HG02973 (cell line): ENCODE measurements around the gene SPRING1.

ENCODE experiments used
- ATAC-seq: cut with Tn5 transposase; IDR thresholded peaks from one replicate; pipeline ENCODE4 v1.9.1; 2021; ENCODE audit warnings: moderate library complexity; ENCODE audit not compliant: unreplicated experiment

SPRING1 gene

GRCh38 chr12:116710370-116711150, 27.3 kb downstream of the SPRING1 start:
- ATAC-seq: no peak

GRCh38 chr12:116709768-116710167, 28.1 kb downstream of the SPRING1 start:
- ATAC-seq: no peak

GRCh38 chr12:116708826-116709756, 28.8 kb downstream of the SPRING1 start:
- no peak for ATAC-seq

DNA sequence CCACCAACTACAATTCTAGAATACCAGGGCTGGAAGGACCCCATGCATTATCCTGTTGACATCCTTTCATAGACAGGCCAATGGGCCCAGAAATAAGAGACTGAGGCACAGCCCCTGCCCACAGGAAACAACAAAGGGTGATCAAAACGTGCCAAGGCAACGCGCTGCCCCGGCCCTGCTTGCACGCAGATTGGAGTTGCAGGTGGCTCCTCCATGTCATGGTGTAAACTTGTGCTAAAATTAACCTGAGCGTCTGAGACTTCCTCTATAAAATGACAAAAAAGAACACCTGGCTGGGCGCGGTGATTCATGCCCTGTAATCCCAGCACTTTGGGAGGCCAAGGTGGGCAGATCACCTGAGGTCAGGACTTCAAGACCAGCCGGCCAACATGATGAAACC, 30.1 kb downstream of the SPRING1 start:
- no peak for ATAC-seq

DNA sequence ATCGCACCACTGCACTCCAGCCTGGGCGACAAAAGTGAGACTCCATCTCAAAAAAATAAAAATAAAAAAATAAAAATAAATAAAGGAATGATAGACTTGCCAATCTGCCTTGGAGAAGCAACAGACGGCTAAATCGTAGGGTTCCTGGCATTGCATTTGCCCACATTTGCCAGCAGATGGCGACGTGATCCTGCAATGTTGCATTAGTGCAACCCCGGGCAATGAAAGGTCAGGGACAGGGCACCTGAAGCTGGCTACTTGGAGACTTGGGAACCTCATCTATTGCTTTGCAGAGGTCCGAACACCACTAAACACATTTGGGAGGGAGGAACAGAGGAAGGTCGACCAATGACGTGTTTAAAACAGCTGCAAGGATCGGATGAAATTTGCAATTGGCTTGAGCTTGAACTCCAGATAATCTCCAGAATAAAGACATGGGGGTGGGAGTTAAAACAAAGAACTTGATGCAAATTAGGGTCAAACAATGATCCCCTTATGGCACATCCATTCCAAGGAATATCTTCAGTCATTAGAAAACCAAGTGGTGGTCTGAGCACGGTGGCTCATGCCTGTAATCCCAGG, 34.6 kb downstream of the SPRING1 start:
- no peak for ATAC-seq

- ATAC-seq: no peak
Observed at GRCh38 chr12:116701432-116701831, 36.4 kb downstream of the SPRING1 start.

DNA sequence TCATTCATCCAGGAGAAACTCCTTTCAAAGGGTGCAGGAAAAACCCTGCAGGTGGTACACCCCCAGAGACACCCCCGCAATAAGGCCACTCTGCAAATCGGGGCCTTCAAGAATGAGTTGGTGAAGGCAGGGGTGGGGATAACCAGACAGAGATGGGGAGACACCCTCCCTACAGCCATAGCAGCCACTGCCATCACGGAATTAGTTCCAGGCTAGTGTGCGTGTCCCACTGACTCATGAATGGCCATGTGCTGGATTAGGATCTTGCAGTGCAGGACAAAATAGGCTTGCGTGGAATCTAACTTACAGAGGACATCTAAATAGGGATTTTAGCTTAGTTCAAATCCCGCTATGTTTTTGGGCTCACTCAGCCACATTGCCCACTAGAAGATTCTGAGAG, 37.8 kb downstream of the SPRING1 start:
- no peak for ATAC-seq

DNA sequence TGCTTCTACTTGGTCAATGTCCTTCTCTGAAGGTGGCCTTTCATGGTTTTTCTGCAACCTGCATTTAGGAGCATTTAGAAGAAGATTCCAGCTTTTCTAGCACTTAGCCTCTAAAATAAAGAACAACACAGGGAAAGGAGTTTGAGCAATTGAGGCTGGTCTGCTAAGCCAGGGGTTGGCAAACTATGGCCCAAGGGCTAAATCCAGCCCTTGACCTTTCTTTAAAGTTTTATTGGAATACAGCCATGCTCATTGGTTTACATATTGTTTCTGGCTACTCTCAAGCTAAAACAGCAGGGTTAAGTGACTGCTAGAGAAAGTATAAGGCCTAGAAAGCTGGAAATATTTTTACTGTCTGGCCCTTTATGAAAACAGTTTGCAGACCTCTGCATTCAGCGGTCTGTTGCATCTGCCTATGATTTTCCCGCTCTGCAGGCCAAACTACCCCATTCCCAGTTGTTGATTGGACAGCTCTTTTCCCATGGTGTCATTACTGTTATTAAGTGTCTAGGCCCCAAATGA, 39.3 kb downstream of the SPRING1 start:
- ATAC-seq: no peak

DNA sequence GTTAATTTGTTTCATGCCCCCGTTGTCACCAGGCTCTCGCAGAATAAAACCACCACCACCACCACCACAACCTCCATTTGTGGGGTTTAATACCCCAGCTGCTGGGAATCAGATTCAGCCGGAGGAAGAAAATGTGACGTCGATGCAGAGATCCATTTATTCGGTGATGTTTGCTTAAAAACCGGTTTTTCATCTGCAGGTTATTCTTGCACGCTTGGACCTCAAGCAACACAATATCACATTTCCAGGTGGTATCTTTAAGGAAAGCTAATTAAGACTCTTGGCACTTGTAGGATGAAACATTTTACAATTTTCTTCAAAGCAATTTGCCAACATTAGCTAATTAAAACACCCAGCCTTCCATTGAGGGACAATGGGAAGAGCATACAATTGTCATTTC, 39.8 kb downstream of the SPRING1 start:
- ATAC-seq: no peak

DNA sequence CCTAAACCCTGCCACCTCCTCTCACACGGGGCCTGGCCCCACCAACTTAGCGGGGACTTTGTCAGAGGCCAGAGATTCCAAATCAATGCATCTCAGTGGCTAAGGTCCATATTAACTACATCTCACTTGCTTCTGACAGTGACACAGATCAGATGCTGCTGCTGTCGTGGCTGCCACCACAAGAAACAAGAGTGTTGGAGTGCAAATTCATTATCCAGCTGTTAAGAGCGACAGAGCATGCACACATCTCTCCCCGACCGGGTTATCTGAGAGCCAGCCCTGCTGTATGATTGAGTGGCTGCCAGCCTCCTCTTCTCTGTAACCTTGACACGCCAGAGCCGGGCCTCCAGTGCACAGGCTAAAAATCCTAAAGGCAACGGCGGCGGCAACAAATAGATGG, 40.2 kb downstream of the SPRING1 start:
- ATAC-seq: no peak

- no peak for ATAC-seq
Observed at GRCh38 chr12:116697305-116697704, 40.6 kb downstream of the SPRING1 start.

DNA sequence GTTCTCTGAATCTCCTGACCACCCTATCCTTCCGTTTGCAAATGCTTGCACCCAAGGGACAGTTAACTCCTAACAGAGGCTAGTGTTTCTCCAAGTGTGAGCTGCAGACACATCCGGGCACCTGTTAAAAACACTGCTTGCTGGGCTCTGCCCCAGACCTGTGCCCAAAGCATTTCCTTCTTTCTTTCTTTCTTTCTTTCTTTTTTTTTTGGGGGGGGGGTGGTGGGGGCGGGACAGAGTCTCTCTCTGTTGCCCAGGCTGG, 42.5 kb downstream of the SPRING1 start:
- no peak for ATAC-seq

GRCh38 chr12:116694653-116695463, 43.0 kb downstream of the SPRING1 start:
- no peak for ATAC-seq

- ATAC-seq: no peak
Observed at GRCh38 chr12:116693286-116694227, 44.3 kb downstream of the SPRING1 start.

- ATAC-seq: no peak
Observed at GRCh38 chr12:116692605-116693004, 45.3 kb downstream of the SPRING1 start.

- ATAC-seq: no peak
Observed at GRCh38 chr12:116691636-116692035, 46.2 kb downstream of the SPRING1 start.

DNA sequence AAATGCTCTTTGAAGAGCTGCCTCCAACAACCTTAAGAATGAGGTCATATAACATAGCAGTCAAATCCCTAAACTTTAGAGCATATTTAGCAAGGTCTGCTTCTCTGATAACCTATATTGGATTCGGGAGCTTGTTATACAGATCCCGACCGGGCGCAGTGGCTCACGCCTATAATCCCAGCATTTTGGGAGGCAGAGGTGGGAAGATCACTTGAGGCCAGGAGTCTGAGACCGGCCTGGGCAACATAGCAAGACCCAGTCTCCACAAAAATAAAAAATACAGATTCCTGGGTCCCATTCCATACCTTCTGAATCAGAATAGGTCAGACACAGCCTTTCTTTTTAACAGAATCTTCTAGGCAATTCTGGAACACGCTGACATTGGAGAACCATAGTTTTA, 46.7 kb downstream of the SPRING1 start:
- ATAC-seq: no peak

DNA sequence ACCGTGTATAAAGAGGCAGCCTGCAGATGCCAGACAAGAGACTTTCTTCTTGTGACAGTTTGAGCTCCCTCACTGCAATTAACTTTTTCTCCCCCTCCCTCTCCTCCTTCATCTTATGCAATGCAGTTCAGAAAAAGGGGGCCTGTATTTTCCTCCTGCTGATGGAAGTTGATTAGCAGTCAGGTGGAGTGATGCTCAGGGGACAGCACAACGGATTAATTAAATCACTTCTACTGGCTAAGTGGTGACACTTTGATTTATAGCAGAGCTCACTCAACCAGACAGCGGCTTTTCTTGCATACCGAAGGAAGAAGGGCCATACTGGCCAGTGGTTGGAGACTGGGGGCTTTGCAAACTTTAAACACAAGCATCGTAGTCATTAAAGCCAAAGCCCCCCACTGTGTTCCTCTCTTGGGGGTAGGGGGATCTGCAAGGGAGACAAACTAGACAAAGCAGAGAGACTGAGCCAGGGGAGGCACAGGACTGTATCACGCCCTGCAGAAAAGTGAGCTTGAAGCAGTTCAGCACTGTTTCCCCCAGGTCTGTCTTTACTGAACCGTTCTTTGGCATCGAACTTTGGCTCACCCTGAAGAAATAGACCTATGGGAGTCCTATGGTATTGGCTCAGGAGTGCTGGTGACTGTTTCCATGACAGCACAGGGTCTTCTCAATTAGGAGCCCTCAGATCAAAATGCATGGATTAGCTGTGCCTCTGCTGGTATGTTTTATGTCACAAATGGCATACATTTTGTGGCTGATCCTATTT, 47.7 kb downstream of the SPRING1 start:
- ATAC-seq: no peak

- ATAC-seq: no peak
Observed at GRCh38 chr12:116689521-116689920, 48.3 kb downstream of the SPRING1 start.
